ENCODE results near the gene TRIP6. TPM values are rescaled to one million over a fixed set of nuclear protein-coding genes. Genes with fewer than 3 reads are reported as not detected.
A peak's percentile ranks its signal among the peaks of the same experiment; 100 is the strongest.
"Not testable (repeated sequence)": the region's sequence is repeated elsewhere in the genome, so short reads cannot be mapped to it uniquely, and the experiment has no call there.

The TRIP6 gene
- polyA plus RNA-seq, 3 donors, result 87.0 to 96.8 (median 96.6) TPM

- DNase-seq, result no peak
These were observed 34.9 kb upstream of the TRIP6 start for GRCh38 chr7:100832281-100832633.

DNA sequence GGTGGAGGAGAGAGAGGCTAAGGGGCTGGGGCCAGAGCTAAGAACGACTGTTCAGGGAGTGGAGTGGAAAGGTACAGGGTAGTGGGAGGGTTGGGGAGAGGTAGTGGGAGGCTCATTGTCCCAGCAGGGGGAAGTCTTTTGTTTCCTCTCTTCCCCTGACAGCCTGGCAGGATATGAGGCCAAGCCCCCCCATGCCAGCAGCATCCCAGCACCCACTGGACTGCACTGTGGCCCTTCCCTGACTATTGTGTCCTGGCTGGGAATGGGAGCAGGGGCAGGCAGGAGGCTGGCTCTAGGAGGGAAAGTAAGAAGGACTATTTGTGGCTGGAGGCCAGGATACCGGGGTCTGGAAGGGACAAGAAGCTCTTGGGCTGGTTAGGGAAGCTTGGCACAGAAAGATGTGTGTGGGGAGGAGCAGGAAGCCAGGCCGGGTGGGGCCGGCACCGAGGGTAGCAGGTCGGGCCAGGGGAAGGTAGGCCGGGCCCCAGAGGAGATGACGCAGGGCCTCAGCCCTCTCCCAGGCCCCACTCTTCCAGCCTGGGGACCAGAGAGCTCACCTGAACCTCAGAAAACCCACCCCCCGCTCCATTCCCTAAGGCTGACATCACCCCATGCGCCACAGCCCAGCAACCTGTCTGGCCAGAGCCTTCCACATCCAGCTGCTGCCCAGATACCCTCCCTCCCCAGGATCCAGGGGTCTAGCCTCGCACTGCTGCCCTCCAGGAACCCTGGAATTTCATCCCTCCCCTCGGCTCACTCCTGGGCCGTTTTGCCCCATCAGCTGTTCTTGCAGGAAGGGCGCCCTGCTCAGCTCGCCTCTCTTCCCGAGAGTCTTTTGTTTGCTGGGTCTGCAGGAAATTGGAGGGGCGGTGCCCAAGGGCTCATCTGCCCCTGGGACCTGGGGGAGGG is 31.0 kb upstream of the TRIP6 start:
- DNase-seq, result peak; percentile 82

DNA sequence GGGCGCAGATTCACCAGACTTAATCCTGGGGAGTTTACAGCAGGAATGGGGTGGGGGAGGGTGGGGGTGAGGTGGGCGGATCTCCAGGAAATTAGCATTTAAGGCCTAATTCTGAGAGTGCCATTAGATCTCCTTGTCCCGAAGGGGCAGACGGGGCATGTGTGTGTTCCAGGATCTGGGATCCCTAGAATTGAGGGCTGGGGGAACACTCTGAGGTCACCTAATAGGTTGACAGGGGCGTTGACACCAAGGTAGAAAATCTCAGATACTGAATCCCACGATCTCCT is 30.4 kb upstream of the TRIP6 start:
- DNase-seq, result no peak

GRCh38 chr7:100837099-100837836 is 29.9 kb upstream of the TRIP6 start:
- peak; percentile 94 for DNase-seq

GRCh38 chr7:100839361-100839760 is 27.8 kb upstream of the TRIP6 start:
- no peak for DNase-seq

GRCh38 chr7:100840470-100841100 is 26.6 kb upstream of the TRIP6 start:
- no peak for DNase-seq

DNA sequence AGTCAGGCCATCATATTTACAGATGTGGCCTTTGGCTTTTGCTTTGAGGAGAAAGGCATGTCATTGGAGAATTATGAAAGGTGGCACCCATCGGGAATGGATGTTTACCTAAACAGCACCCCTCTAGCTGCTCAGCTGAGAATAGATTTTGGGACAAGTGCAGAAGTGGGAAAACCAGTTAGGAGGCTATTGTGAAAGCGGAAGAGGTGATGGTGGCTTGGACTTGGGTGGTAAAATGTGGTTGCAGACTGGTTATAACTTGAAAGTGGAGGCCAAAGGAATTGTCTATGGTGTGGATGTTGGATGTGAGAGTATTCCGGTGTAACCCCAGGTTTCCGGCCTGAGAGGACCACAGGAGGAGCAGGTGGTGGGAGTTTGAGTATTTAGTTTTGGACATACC is 19.8 kb upstream of the TRIP6 start:
- no peak for DNase-seq

DNA sequence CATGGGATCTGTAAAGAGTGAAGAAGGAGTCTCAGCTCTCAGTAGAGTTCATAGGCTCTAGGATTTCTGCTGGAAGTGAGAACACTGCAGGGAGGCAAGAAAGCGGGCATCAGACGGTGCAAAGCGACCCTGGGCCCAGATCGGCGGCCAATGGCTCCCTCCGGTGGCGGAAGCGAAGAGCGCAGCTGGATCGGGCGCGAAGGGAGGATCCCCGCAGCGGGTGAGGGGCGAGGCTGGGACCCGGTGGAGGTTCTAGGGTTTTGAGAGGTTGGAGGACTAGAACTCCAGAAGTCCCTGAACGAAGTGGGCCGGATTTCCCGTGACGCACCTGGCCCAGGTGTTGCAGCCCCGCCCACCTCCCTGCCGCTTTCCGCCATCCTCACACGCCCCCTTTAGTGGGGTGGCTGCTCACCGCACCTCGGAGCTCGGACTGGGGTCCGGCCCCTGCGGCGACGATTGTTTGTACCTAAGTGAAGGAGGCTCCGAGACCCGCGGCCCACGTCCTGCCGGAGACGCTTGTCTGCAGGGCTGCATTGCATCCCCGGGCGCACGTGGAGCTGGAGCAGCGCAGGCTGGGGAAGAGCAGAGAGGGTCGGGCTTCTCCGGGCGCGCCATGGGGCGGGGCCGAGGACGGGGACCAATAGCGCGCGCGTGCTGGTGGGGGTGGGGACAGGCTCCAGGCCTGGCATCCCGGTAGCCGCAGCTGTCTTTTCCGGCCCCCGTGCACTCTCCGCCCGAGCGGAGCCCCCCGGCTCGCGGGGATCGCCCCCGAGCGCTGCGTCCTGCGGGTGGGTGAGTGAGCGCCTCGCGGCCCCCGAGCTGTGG is 14.9 kb upstream of the TRIP6 start, which contains the start of gene SLC12A9:
TSS of gene SLC12A9 (plus strand) at position 666 of the 825 bp plus-strand sequence. CDS start 1,485 bp downstream, outside the sequence.
- peak; percentile 89 for DNase-seq

DNA sequence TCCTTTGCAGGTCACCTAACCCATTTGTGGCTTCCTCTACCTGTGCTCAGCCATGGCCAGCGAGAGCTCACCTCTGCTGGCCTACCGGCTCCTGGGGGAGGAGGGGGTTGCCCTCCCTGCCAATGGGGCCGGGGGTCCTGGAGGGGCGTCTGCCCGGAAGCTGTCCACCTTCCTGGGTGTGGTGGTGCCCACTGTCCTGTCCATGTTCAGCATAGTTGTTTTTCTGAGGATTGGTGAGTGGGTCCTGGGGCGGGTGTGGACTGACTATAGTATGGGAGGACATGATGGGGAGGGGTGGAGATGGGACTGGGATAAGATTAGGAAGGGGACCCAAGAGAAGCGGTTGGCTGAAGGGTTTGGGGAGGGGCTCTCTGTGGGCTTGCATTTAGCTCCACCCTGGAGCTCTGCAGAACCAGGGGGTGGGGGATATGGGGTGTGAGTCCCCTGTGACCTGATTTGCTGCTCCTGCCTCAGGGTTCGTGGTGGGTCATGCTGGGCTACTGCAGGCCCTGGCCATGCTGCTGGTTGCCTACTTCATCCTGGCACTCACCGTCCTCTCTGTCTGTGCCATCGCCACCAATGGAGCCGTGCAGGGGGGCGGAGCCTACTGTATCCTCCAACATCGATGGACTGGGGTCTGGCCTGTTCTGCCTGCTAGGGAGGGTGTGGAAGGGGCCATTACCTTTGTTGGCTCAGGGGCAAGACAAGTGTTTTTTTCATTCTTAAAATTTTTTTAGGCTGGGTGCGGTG is 12.9 kb upstream of the TRIP6 start:
- no peak for DNase-seq

- DNase-seq, result not testable (repeated sequence)
These were observed 12.3 kb upstream of the TRIP6 start for GRCh38 chr7:100854899-100855298.

GRCh38 chr7:100855515-100855914 is 11.7 kb upstream of the TRIP6 start:
- DNase-seq, result no peak

DNA sequence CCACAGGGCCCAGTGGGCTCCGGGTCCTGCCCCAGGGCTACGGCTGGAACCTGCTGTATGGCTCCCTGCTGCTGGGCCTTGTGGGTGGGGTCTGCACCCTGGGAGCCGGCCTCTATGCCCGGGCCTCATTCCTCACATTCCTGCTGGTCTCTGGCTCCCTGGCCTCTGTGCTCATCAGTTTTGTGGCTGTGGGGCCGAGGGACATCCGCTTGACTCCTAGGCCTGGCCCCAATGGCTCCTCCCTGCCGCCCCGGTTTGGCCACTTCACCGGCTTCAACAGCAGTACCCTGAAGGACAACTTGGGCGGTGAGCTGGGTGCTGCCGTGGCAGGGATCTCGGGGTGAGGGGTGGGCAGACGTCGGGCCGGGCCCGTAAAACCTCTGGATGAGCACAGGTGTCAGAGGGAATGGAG is 10.3 kb upstream of the TRIP6 start:
- DNase-seq, result no peak

GRCh38 chr7:100859856-100860255 is 7.3 kb upstream of the TRIP6 start:
- no peak for DNase-seq

GRCh38 chr7:100860702-100861615 is 6.2 kb upstream of the TRIP6 start:
- DNase-seq, result no peak

DNA sequence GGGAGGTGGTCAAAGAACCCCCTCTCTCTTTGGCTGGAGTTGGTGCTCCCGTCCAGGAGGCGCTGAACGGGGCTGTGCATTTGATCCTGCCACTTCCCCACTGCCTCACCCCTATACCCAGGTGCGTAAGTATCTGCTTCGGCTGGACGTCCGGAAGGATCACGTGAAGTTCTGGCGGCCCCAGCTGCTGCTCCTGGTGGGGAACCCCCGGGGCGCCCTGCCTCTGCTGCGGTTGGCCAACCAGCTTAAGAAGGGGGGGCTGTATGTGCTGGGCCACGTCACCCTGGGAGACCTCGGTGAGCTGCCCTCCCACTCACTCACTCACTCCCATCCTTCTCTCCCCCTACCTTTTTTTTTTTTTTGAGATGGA is 5.6 kb upstream of the TRIP6 start:
- no peak for DNase-seq

DNA sequence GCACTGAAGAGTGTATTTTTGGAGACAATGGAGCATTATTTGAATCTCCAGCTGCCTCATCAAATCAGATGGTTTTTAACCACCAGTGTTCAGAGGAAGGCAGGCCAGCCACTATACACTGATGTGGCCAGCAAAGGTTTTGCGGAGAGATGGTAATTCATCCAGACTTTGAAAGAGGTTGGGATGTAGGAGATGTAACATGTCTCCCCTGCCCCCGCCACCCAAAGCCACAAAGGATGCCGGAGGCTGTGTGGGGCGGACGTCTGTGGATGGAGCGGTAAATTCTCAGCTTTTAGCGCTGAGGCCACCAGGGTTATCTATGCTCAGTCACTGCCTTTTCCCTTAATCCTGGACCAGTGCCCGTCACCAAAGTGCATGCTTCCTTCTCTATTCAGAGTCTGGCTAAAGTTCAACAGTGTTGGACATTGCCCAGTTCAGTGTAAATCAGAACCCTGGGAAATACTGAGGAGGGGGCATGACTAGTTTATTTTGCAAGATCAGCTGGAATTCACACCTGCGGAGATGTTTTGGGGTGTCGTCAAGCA is 3.7 kb upstream of the TRIP6 start:
- no peak for DNase-seq

- DNase-seq, result no peak
These were observed 2.8 kb upstream of the TRIP6 start for GRCh38 chr7:100864263-100864845.

GRCh38 chr7:100865372-100865911 is 1.7 kb upstream of the TRIP6 start:
- no peak for DNase-seq
